Measurements from ENCODE around the gene XRCC4.

DNA sequence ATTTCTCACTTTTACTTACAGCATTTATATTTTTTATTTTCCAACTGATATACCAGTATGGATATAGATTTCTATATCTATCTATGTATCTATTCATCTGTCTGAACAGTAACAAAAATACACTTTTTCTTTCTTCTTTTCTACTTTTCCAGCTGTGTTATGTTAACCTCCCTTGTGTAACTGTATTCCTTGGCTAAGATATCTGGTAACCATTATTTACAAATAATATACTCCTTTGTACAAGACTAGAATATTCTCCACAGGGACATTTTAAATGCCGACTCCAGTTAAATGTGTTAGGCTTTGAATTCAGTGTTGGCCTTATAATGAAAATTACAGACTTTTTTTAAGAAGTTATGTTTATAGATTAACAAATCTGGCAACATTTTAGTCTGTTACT lies 168.7 kb downstream of the XRCC4 start:
- TF ChIP-seq, protein P1, sequence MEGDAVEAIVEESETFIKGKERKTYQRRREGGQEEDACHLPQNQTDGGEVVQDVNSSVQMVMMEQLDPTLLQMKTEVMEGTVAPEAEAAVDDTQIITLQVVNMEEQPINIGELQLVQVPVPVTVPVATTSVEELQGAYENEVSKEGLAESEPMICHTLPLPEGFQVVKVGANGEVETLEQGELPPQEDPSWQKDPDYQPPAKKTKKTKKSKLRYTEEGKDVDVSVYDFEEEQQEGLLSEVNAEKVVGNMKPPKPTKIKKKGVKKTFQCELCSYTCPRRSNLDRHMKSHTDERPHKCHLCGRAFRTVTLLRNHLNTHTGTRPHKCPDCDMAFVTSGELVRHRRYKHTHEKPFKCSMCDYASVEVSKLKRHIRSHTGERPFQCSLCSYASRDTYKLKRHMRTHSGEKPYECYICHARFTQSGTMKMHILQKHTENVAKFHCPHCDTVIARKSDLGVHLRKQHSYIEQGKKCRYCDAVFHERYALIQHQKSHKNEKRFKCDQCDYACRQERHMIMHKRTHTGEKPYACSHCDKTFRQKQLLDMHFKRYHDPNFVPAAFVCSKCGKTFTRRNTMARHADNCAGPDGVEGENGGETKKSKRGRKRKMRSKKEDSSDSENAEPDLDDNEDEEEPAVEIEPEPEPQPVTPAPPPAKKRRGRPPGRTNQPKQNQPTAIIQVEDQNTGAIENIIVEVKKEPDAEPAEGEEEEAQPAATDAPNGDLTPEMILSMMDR (conservative IDR thresholded peaks at IDR 0.05), result no peak
- no peak for TF ChIP-seq ZFX (IDR thresholded peaks at IDR 0.05)
